ENCODE results near the gene SEC62. TPM values are rescaled to one million over a fixed set of nuclear protein-coding genes. Genes with fewer than 3 reads are reported as not detected.
A peak's percentile ranks its signal among the peaks of the same experiment; 100 is the strongest.
"Not testable (repeated sequence)": the region's sequence is repeated elsewhere in the genome, so short reads cannot be mapped to it uniquely, and the experiment has no call there.

The SEC62 gene
- total RNA-seq, 1 donor from 2014 or later: 34.8 TPM

GRCh38 chr3:170012683-170013400, 46.2 kb downstream of the SEC62 start:
- no peak for DNase-seq (ENCODE audit: low read depth)
- no peak for TF ChIP-seq CTCF (conservative IDR thresholded peaks at IDR 0.05; ENCODE audit: low read depth, low read length)
- no peak overlapping the region for H3K4me3 ChIP-seq (ENCODE audit: low read depth, low read length)

GRCh38 chr3:170016057-170016456, 49.5 kb downstream of the SEC62 start:
- TF ChIP-seq CTCF (conservative IDR thresholded peaks at IDR 0.05; ENCODE audit: low read depth, low read length): no peak
- H3K4me3 ChIP-seq (ENCODE audit: low read depth, low read length): no peak overlapping the region

DNA sequence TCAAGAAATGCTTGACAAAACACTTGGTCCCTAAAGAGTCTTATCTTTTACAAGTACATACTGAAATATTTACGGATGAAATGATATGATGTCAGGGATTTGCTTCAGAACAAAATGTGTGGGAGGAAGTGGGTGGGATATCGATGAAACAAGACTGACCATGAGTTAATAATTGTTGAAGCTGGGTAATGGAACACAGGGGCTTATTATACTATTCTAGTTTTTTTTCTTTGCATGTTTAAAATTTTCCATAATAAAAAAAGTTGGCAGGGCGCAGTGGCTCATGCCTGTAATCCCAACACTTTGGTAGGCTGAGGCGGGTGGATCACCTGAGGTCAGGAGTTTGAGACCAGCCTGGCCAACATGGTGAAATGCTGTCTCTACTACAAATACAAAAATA, 52.7 kb downstream of the SEC62 start:
- not testable (repeated sequence) for H3K4me3 ChIP-seq (ENCODE audit: low read depth, low read length); DNase-seq (ENCODE audit: low read depth)

More at GRCh38 chr3:170016057-170016456, 49.5 kb downstream of the SEC62 start:
- no peak for DNase-seq (ENCODE audit: low read depth)

DNA sequence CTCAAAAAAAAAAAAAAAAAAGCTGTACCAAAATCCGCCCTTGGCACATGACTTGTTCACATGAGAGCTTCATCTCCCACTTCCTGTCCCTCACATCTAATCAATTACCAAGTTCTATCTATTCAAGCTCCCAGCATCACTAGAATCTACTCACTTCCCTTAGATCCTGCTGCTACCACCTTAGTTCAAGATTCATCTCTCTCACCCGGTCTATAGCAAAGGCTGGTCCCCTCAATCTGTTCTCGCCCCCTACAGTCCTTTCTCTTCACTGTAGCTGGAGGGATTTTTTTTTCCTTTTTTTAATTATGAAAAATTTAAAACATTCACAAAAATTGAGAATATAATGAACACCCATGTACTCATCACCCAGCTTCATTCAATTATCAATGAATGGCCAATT, 54.5 kb downstream of the SEC62 start:
- DNase-seq (ENCODE audit: low read depth): no peak
- no peak overlapping the region for H3K4me3 ChIP-seq (ENCODE audit: low read depth, low read length)
- peak; percentile 28 for TF ChIP-seq CTCF (conservative IDR thresholded peaks at IDR 0.05; ENCODE audit: low read depth, low read length)

- no peak for DNase-seq (ENCODE audit: low read depth)
- no peak overlapping the region for H3K4me3 ChIP-seq (ENCODE audit: low read depth, low read length)
- no peak for TF ChIP-seq CTCF (conservative IDR thresholded peaks at IDR 0.05; ENCODE audit: low read depth, low read length)
Measured at GRCh38 chr3:170022336-170022735, 55.7 kb downstream of the SEC62 start.

GRCh38 chr3:170023165-170023564, 56.6 kb downstream of the SEC62 start:
- H3K4me3 ChIP-seq (ENCODE audit: low read depth, low read length): no peak overlapping the region
- no peak for TF ChIP-seq CTCF (conservative IDR thresholded peaks at IDR 0.05; ENCODE audit: low read depth, low read length)
- no peak for DNase-seq (ENCODE audit: low read depth)

DNA sequence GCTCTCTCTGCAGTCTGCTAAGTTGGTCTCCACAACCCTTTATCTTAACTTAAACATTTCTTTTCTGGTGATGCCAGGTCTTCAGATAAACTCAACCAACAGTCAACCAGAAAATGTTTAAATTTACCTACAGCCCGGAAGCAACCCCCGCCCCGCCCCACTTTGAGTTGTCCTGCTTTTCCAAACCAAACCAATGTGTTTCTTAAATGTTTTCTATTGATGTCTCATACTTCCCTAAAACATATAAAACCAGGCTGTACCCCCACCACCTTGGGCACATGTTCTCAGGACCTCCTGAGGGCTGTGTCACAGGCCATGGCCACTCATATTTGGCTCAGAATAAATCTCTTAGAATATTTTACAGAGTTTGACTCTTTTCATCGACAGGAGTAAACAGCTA, 58.0 kb downstream of the SEC62 start:
- no peak overlapping the region for H3K4me3 ChIP-seq (ENCODE audit: low read depth, low read length)
- no peak for TF ChIP-seq CTCF (conservative IDR thresholded peaks at IDR 0.05; ENCODE audit: low read depth, low read length)
- DNase-seq (ENCODE audit: low read depth): no peak
